K562 (cell line): ENCODE results near the gene FRYL. TPM values are rescaled to one million over a fixed set of nuclear protein-coding genes. Genes with fewer than 3 reads are reported as not detected.

Experiments used
- HDAC6 ChIP-seq: IDR thresholded peaks from 2 replicates; pipeline ENCODE4 v1.6.1; 2012; ENCODE audit warnings: low read depth, mild to moderate bottlenecking, control low read depth, inconsistent platforms, low read length, moderate library complexity
- L3MBTL2 ChIP-seq: fragments of 450-650 bp; IDR thresholded peaks from 2 replicates; pipeline ENCODE4 v1.6.1; 2016; ENCODE audit warnings: mild to moderate bottlenecking, moderate library complexity
- NCOR1 ChIP-seq: fragments of 450-650 bp; IDR thresholded peaks from 2 replicates; pipeline ENCODE4 v1.6.1; 2016; ENCODE audit warnings: mild to moderate bottlenecking, moderate library complexity
- NR3C1 ChIP-seq: sonication (generic); formaldehyde crosslinking; IDR thresholded peaks from 2 replicates; pipeline ENCODE4 v1.8.1; 2022; ENCODE audit warnings: missing genetic modification reagents
- SIN3A ChIP-seq, 2 experiments: fragments of 150-350 bp in 1 of 2; IDR thresholded peaks; 2 replicates each; pipeline ENCODE4 v1.6.1; 2011 to 2016; ENCODE audit warnings: borderline replicate concordance in 2 of 2, low read depth in 2 of 2, low read length in 2 of 2, mild to moderate bottlenecking in 2 of 2, moderate library complexity in 2 of 2; ENCODE audit not compliant: control insufficient read depth in 1 of 2
- SIRT6 ChIP-seq: IDR thresholded peaks from one replicate; pipeline ENCODE4 v1.6.1; 2012; ENCODE audit warnings: low read depth, mild to moderate bottlenecking, control low read depth, inconsistent platforms, low read length, moderate library complexity
- TFAM ChIP-seq: fragments of 250-450 bp; sonication (Bioruptor Pico); conservative IDR thresholded peaks from 2 replicates; pipeline ENCODE4 v1.5.0; 2021; ENCODE audit warnings: mild to moderate bottlenecking, moderate library complexity
- U2AF1 ChIP-seq: fragments of 200-400 bp; formaldehyde crosslinking; optimal IDR thresholded peaks from 2 replicates; pipeline ENCODE3; 2017; ENCODE audit warnings: mild to moderate bottlenecking, low read depth, low read length, moderate library complexity
- YBX1 ChIP-seq: fragments of 450-650 bp; IDR thresholded peaks from 2 replicates; pipeline ENCODE4 v1.7.1; 2016; ENCODE audit warnings: mild to moderate bottlenecking
- ZNF764 ChIP-seq: fragments of 250-450 bp; sonication (Bioruptor Pico); IDR thresholded peaks from 2 replicates; pipeline ENCODE4 v1.4.0; 2020; ENCODE audit warnings: low read depth, mild to moderate bottlenecking, moderate library complexity
- polyA plus RNA-seq, 8 experiments: library from polyadenylated mRNA; depleted of rRNA in 4 of 8; stranded (reverse) in 5 of 8; unstranded in 3 of 8; fragments of >200 nt; fragmentation: Nextera tagmentation in 2 of 8; fragmentation: Illumina TruSeq in 1 of 8; extraction: Ambion mirVana in 2 of 8; extraction: Trizol in 1 of 8; gene quantifications; 2 replicates each; pipeline versions ENCODE4 v1.2.1 to v1.2.3, GENCODE V29; 2011 to 2014; ENCODE audit warnings: inconsistent platforms in 1 of 8, missing spikeins in 1 of 8
- total RNA-seq, 7 experiments: library from RNA; depleted of rRNA in 6 of 7; stranded (reverse); fragments of >200 nt in 6 of 7; fragmentation: Illumina TruSeq in 2 of 7; extraction: Trizol in 2 of 7; gene quantifications; 2 replicates each; pipeline versions ENCODE4 v1.2.1 to v1.2.3, GENCODE V29; 2011 to 2021; ENCODE audit warnings: low replicate concordance in 1 of 7
- TF ChIP-seq, protein P1 (sequence below), 2 experiments: IDR thresholded peaks; 2 replicates each; pipeline ENCODE4 v1.6.1; 2012; ENCODE audit warnings: improper control_type of control experiment in 2 of 2, low read depth in 2 of 2, low read length in 2 of 2, borderline replicate concordance in 1 of 2
- TF ChIP-seq, protein P2 (sequence below): sonication (generic); formaldehyde crosslinking; IDR thresholded peaks from 2 replicates; pipeline ENCODE4 v1.5.0; 2020; ENCODE audit warnings: missing genetic modification reagents
- TF ChIP-seq, protein P3 (sequence below): fragments of 450-650 bp; IDR thresholded peaks from 2 replicates; pipeline ENCODE4 v1.6.1; 2017; ENCODE audit warnings: antibody characterized with exemption
- TF ChIP-seq, protein P4 (sequence below): fragments of 450-650 bp; formaldehyde crosslinking; IDR thresholded peaks from 2 replicates; pipeline ENCODE4 v1.4.0; 2020; ENCODE audit warnings: mild to moderate bottlenecking, mixed read lengths
- TF ChIP-seq, protein P5 (sequence below): fragments of 450-650 bp; IDR thresholded peaks from 2 replicates; pipeline ENCODE4 v1.6.1; 2018; ENCODE audit not compliant: partially characterized antibody

Gene FRYL
- total and polyA plus RNA-seq, 9 of the 15 experiments (the other 6 are each of a cell fraction or from before 2014, with no cell fraction given): 7.2 to 34.9 (median 15.9) TPM

DNA sequence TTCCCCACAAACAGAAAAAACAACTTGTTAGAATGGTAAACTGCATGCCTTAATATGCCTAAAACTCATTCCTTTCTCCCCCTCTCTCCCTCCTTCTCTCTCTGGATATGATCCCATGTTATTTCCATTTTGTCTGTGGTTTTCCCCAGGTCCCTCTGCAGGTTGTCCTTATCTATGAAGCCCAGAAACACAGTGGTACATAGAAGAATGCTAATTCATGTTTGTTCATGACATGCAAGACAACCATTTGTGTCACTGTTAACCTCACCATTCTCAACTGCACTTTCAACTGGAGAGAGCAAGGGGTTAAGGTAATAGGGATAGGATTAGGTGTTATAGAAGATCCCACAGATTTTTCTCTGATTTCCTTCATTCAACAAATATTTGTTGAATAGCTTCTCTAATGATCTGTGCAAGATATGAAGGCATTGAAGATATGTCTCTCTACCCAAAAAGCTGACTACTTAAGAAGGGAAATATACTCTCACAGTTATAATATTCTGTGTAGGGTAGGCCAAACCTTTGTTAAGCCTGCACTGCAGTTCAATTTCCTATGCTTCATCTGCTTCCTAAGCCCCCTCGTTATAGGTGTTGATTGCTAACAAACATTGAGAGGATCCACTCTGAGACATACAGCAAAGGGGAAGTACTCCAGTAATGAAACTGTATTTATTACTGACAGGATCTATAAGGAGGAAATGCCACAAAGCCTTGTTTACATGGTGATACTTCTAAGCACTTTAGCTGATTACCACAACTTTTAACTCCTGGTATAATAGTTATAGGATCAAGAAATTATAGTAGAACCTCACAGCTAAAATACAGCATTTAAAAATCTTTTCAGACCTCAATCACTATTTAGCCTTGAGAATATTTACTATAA, 96.1 kb downstream of the FRYL start (continued):
- TF ChIP-seq, protein P1, sequence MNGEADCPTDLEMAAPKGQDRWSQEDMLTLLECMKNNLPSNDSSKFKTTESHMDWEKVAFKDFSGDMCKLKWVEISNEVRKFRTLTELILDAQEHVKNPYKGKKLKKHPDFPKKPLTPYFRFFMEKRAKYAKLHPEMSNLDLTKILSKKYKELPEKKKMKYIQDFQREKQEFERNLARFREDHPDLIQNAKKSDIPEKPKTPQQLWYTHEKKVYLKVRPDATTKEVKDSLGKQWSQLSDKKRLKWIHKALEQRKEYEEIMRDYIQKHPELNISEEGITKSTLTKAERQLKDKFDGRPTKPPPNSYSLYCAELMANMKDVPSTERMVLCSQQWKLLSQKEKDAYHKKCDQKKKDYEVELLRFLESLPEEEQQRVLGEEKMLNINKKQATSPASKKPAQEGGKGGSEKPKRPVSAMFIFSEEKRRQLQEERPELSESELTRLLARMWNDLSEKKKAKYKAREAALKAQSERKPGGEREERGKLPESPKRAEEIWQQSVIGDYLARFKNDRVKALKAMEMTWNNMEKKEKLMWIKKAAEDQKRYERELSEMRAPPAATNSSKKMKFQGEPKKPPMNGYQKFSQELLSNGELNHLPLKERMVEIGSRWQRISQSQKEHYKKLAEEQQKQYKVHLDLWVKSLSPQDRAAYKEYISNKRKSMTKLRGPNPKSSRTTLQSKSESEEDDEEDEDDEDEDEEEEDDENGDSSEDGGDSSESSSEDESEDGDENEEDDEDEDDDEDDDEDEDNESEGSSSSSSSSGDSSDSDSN (IDR thresholded peaks at IDR 0.05; ENCODE audit: borderline replicate concordance in 1 of 2, low read depth in 2 of 2, low read length in 2 of 2): 0 out of 4 replicates have a peak, but pooled peaks of 1 of the 2 experiments have one; percentile 51
- TF ChIP-seq SIN3A (IDR thresholded peaks at IDR 0.05; ENCODE audit: borderline replicate concordance in 2 of 2, control insufficient read depth in 1 of 2, low read depth in 2 of 2, low read length in 2 of 2) (no peak), TFAM (no peak), NCOR1 (peak; percentile 94), HDAC6 (no peak), L3MBTL2 (no peak; the same call in 1 of the 2 replicates), NR3C1 (CRISPR knock-in tag) (no peak), U2AF1 (no peak), SIRT6 (no peak), ZNF764 (CRISPR knock-in tag) (no peak), YBX1 (no peak)
- TF ChIP-seq, protein P2, sequence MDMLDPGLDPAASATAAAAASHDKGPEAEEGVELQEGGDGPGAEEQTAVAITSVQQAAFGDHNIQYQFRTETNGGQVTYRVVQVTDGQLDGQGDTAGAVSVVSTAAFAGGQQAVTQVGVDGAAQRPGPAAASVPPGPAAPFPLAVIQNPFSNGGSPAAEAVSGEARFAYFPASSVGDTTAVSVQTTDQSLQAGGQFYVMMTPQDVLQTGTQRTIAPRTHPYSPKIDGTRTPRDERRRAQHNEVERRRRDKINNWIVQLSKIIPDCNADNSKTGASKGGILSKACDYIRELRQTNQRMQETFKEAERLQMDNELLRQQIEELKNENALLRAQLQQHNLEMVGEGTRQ: no peak
- TF ChIP-seq, protein P3, sequence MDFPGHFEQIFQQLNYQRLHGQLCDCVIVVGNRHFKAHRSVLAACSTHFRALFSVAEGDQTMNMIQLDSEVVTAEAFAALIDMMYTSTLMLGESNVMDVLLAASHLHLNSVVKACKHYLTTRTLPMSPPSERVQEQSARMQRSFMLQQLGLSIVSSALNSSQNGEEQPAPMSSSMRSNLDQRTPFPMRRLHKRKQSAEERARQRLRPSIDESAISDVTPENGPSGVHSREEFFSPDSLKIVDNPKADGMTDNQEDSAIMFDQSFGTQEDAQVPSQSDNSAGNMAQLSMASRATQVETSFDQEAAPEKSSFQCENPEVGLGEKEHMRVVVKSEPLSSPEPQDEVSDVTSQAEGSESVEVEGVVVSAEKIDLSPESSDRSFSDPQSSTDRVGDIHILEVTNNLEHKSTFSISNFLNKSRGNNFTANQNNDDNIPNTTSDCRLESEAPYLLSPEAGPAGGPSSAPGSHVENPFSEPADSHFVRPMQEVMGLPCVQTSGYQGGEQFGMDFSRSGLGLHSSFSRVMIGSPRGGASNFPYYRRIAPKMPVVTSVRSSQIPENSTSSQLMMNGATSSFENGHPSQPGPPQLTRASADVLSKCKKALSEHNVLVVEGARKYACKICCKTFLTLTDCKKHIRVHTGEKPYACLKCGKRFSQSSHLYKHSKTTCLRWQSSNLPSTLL: no peak
- TF ChIP-seq, protein P4, sequence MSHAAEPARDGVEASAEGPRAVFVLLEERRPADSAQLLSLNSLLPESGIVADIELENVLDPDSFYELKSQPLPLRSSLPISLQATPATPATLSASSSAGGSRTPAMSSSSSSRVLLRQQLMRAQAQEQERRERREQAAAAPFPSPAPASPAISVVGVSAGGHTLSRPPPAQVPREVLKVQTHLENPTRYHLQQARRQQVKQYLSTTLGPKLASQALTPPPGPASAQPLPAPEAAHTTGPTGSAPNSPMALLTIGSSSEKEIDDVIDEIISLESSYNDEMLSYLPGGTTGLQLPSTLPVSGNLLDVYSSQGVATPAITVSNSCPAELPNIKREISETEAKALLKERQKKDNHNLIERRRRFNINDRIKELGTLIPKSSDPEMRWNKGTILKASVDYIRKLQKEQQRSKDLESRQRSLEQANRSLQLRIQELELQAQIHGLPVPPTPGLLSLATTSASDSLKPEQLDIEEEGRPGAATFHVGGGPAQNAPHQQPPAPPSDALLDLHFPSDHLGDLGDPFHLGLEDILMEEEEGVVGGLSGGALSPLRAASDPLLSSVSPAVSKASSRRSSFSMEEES (CRISPR knock-in tag): no peak
- TF ChIP-seq, protein P5, sequence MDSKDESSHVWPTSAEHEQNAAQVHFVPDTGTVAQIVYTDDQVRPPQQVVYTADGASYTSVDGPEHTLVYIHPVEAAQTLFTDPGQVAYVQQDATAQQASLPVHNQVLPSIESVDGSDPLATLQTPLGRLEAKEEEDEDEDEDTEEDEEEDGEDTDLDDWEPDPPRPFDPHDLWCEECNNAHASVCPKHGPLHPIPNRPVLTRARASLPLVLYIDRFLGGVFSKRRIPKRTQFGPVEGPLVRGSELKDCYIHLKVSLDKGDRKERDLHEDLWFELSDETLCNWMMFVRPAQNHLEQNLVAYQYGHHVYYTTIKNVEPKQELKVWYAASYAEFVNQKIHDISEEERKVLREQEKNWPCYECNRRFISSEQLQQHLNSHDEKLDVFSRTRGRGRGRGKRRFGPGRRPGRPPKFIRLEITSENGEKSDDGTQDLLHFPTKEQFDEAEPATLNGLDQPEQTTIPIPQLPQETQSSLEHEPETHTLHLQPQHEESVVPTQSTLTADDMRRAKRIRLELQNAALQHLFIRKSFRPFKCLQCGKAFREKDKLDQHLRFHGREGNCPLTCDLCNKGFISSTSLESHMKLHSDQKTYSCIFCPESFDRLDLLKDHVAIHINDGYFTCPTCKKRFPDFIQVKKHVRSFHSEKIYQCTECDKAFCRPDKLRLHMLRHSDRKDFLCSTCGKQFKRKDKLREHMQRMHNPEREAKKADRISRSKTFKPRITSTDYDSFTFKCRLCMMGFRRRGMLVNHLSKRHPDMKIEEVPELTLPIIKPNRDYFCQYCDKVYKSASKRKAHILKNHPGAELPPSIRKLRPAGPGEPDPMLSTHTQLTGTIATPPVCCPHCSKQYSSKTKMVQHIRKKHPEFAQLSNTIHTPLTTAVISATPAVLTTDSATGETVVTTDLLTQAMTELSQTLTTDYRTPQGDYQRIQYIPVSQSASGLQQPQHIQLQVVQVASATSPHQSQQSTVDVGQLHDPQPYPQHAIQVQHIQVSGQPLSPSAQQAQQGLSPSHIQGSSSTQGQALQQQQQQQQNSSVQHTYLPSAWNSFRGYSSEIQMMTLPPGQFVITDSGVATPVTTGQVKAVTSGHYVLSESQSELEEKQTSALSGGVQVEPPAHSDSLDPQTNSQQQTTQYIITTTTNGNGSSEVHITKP: peak; percentile 53
